ENCODE measurements around the gene NTNG1. TPM values are rescaled to one million over a fixed set of nuclear protein-coding genes. Genes with fewer than 3 reads are reported as not detected.

The NTNG1 gene
- total and polyA plus RNA-seq, 10 of the 15 experiments (the other 5 are each of a cell fraction or from before 2014, with no cell fraction given), result 0.18 to 2.3 (median 1.1) TPM; not detected in 1

GRCh38 chr1:107231291-107231690, 90.5 kb downstream of the NTNG1 start (continued):
- TF ChIP-seq MEF2B (IDR thresholded peaks at IDR 0.05; ENCODE audit: partially characterized antibody, poor library complexity, severe bottlenecking), result no peak
- TF ChIP-seq MTA2 (IDR thresholded peaks at IDR 0.05; ENCODE audit: low read depth), result no peak
- no peak for TF ChIP-seq GABPA (IDR thresholded peaks at IDR 0.05; ENCODE audit: low read depth)
- no peak for TF ChIP-seq ZNF207 (IDR thresholded peaks at IDR 0.05; ENCODE audit: borderline replicate concordance)
- no peak for TF ChIP-seq STAT1 (conservative IDR thresholded peaks at IDR 0.05)
- no peak for TF ChIP-seq LARP7 (IDR thresholded peaks at IDR 0.05)

GRCh38 chr1:107232426-107232825, 91.6 kb downstream of the NTNG1 start:
- intact Hi-C loops (cut with micrococcal nuclease; ENCODE audit: unreplicated experiment), result no loop called here
- in situ Hi-C loops (cut with MboI), result no loop called here
- Histone ChIP-seq H3K36me3 (ENCODE audit: control insufficient read depth in 2 of 2, insufficient read depth in 2 of 2, low read length in 1 of 2) (no peaks in the 10 kb centered on the region), H2AFZ (ENCODE audit: control insufficient read depth, low read depth, low read length) (no peak overlapping the region), H3K27ac (ENCODE audit: control insufficient read depth, insufficient read depth) (no peak overlapping the region), H3K4me1 (ENCODE audit: control insufficient read depth, insufficient read depth, low read length) (no peaks in the 10 kb centered on the region), H3K9me3 (replicated peaks; ENCODE audit: control insufficient read depth, insufficient read depth, low read length) (no peaks in the 10 kb centered on the region), H3K4me2 (ENCODE audit: control insufficient read depth, insufficient read depth) (no peak overlapping the region), H4K20me1 (ENCODE audit: control insufficient read depth, insufficient read depth) (no peaks in the 10 kb centered on the region), H3K4me3 (no peak overlapping the region), H3K27me3 (replicated peaks in 1 of 2; ENCODE audit: control insufficient read depth in 2 of 2, insufficient read depth in 2 of 2, low read length in 1 of 2) (no peaks in the 10 kb centered on the region), H3K9ac (ENCODE audit: control insufficient read depth, insufficient read depth, low read length) (no peak overlapping the region), H3K79me2 (ENCODE audit: control insufficient read depth, insufficient read depth, low read length) (no peaks in the 10 kb centered on the region)
- TF ChIP-seq NR2C2 (IDR thresholded peaks at IDR 0.05; ENCODE audit: borderline replicate concordance, control insufficient read depth, insufficient read length, low read depth), result no peak
- TF ChIP-seq TAF1 (IDR thresholded peaks at IDR 0.05; ENCODE audit: borderline replicate concordance, low read depth, low read length), result no peak
- TF ChIP-seq SKIL (IDR thresholded peaks at IDR 0.05; ENCODE audit: low read depth, poor library complexity, severe bottlenecking), result no peak
- TF ChIP-seq SIN3A (IDR thresholded peaks at IDR 0.05; ENCODE audit: low read depth, low read length), result no peak
- TF ChIP-seq CREB1 (IDR thresholded peaks at IDR 0.05; ENCODE audit: low read depth), result no peak
- no peak for TF ChIP-seq ETV6 (conservative IDR thresholded peaks at IDR 0.05 in 1 of 2, IDR thresholded peaks at IDR 0.05 in 1 of 2; ENCODE audit: borderline replicate concordance in 1 of 2, low read depth in 1 of 2)
- TF ChIP-seq KDM1A (IDR thresholded peaks at IDR 0.05; ENCODE audit: borderline replicate concordance), result no peak
- no peak for TF ChIP-seq CEBPB (IDR thresholded peaks at IDR 0.05; ENCODE audit: borderline replicate concordance in 1 of 2, low read depth in 2 of 2, low read length in 2 of 2)
- no peak for TF ChIP-seq PML (IDR thresholded peaks at IDR 0.05; ENCODE audit: low read length)
- no peak for TF ChIP-seq EGR1 (IDR thresholded peaks at IDR 0.05; ENCODE audit: borderline replicate concordance in 1 of 2, low read depth in 2 of 2, low read length in 2 of 2)
- TF ChIP-seq SMARCA5 (IDR thresholded peaks at IDR 0.05), result no peak
- no peak for TF ChIP-seq PKNOX1 (IDR thresholded peaks at IDR 0.05)
- FAIRE-seq, result no peak
- ChIA-PET SMC1A (ENCODE audit: uncharacterized antibody, unreplicated experiment) (no interaction called here), CTCF (no interaction called here), POLR2A (no interaction called here), RAD21 (ENCODE audit: unreplicated experiment) (no interaction called here)
- no peak for ATAC-seq
- no peak for DNase-seq (ENCODE audit: low read depth, low spot score)
- WGBS (ENCODE audit: insufficient coverage, insufficient replicate concordance, low lambda C conversion rate, missing lambda C conversion rate), result 8% methylated on average over 2 of the region's 2 CpGs
- BruUV-seq (replicated peaks), result no TSS peak
